PC-3 (cell line): Measurements from ENCODE around the gene LHFPL3.

ENCODE experiments used
- CTCF ChIP-seq: fragments of 300-600 bp; sonication (generic); conservative IDR thresholded peaks from 2 replicates; pipeline ENCODE4 v1.5.1; 2017; ENCODE audit warnings: antibody characterized with exemption, low read depth, mild to moderate bottlenecking, low read length
- EZH2phosphoT487 ChIP-seq: fragments of 300-600 bp; sonication (generic); IDR thresholded peaks from 2 replicates; pipeline ENCODE4 v1.6.1; 2018; ENCODE audit warnings: mild to moderate bottlenecking, antibody characterized with exemption, low read length, borderline replicate concordance

DNA sequence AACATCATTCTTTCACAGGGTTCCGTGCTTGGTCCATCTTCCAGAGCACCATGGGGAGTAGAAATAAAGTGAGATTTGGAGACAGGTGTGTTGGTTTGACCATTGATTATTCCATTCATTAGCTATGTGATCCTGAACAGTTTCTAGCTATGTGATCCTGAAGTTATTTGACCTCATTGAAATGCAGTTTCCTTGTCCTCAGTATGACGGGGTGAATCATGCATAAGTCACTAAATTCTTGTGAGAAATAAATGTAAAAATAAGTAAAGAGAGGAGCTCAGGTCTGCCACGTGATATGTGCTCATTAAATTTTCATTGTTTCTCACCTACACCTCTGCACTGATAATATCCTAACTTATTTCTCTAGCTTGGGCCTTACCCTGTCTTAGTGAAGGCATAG, 34.1 kb upstream of the LHFPL3 start:
- no peak for TF ChIP-seq CTCF
- no peak for TF ChIP-seq EZH2phosphoT487
